Measurements from ENCODE around the gene CDCA4. TPM values are rescaled to one million over a fixed set of nuclear protein-coding genes. Genes with fewer than 3 reads are reported as not detected.

Gene CDCA4
- total RNA-seq, 1 donor from 2014 or later = 47.7 TPM

- H3K27ac Mint-ChIP-seq = no peak overlapping the region
- no peak overlapping the region for H3K4me3 Mint-ChIP-seq (ENCODE audit: low read depth)
- DNase-seq (ENCODE audit: low spot score) = no peak
- peaks cover 61% of the 10 kb centered on the region for H3K36me3 Mint-ChIP-seq (ENCODE audit: low read depth)
- intact Hi-C loops (cut with micrococcal nuclease) = no loop called here
- H3K27me3 Mint-ChIP-seq (ENCODE audit: low read depth) = no peaks in the 10 kb centered on the region
- no peaks in the 10 kb centered on the region for H3K9me3 Mint-ChIP-seq
- peaks cover 43% of the 10 kb centered on the region for H3K4me1 Mint-ChIP-seq (ENCODE audit: low read depth)
Observed at GRCh38 chr14:105014631-105015030, 6.3 kb downstream of the CDCA4 start.

- Mint-ChIP-seq H3K27ac (no peak overlapping the region), H3K36me3 (ENCODE audit: low read depth) (peaks cover 60% of the 10 kb centered on the region), H3K27me3 (ENCODE audit: low read depth) (no peaks in the 10 kb centered on the region), H3K9me3 (no peaks in the 10 kb centered on the region), H3K4me1 (ENCODE audit: low read depth) (peaks cover 37% of the 10 kb centered on the region), H3K4me3 (ENCODE audit: low read depth) (no peak overlapping the region)
- DNase-seq (ENCODE audit: low spot score) = no peak
- intact Hi-C loops (cut with micrococcal nuclease) = no loop called here
Observed at GRCh38 chr14:105014032-105014431, 6.9 kb downstream of the CDCA4 start.

- H3K4me1 Mint-ChIP-seq (ENCODE audit: low read depth) = peaks cover 33% of the 10 kb centered on the region
- H3K36me3 Mint-ChIP-seq (ENCODE audit: low read depth) = peaks cover 55% of the 10 kb centered on the region
- H3K27ac Mint-ChIP-seq = peak overlapping the region; percentile 28
Observed at GRCh38 chr14:105013150-105013785, 7.6 kb downstream of the CDCA4 start.

GRCh38 chr14:105012171-105012985, 8.5 kb downstream of the CDCA4 start:
- Mint-ChIP-seq H3K27me3 (ENCODE audit: low read depth) (no peaks in the 10 kb centered on the region), H3K4me3 (ENCODE audit: low read depth) (no peak overlapping the region), H3K4me1 (ENCODE audit: low read depth) (peaks cover 27% of the 10 kb centered on the region), H3K36me3 (ENCODE audit: low read depth) (peaks cover 52% of the 10 kb centered on the region), H3K9me3 (no peaks in the 10 kb centered on the region), H3K27ac (no peak overlapping the region)
- DNase-seq (ENCODE audit: low spot score) = no peak
- intact Hi-C loops (cut with micrococcal nuclease) = no loop called here

More at GRCh38 chr14:105013150-105013785, 7.6 kb downstream of the CDCA4 start:
- DNase-seq (ENCODE audit: low spot score) = no peak
- intact Hi-C loops (cut with micrococcal nuclease) = no loop called here
- H3K27me3 Mint-ChIP-seq (ENCODE audit: low read depth) = no peaks in the 10 kb centered on the region
- H3K9me3 Mint-ChIP-seq = no peaks in the 10 kb centered on the region
- H3K4me3 Mint-ChIP-seq (ENCODE audit: low read depth) = no peak overlapping the region

- DNase-seq (ENCODE audit: low spot score) = no peak
- Mint-ChIP-seq H3K36me3 (ENCODE audit: low read depth) (peaks cover 53% of the 10 kb centered on the region), H3K9me3 (no peaks in the 10 kb centered on the region), H3K4me3 (ENCODE audit: low read depth) (no peak overlapping the region), H3K27ac (no peak overlapping the region), H3K27me3 (ENCODE audit: low read depth) (no peaks in the 10 kb centered on the region), H3K4me1 (ENCODE audit: low read depth) (peaks cover 22% of the 10 kb centered on the region)
- intact Hi-C loops (cut with micrococcal nuclease) = no loop called here
Observed at GRCh38 chr14:105011312-105011990, 9.4 kb downstream of the CDCA4 start.

GRCh38 chr14:105010891-105011291, 10.0 kb downstream of the CDCA4 start:
- intact Hi-C loops (cut with micrococcal nuclease) = no loop called here
- peaks cover 50% of the 10 kb centered on the region for H3K36me3 Mint-ChIP-seq (ENCODE audit: low read depth)
- no peak overlapping the region for H3K27ac Mint-ChIP-seq
- peaks cover 16% of the 10 kb centered on the region for H3K4me1 Mint-ChIP-seq (ENCODE audit: low read depth)
- no peaks in the 10 kb centered on the region for H3K9me3 Mint-ChIP-seq
- DNase-seq (ENCODE audit: low spot score) = no peak
- no peaks in the 10 kb centered on the region for H3K27me3 Mint-ChIP-seq (ENCODE audit: low read depth)
- no peak overlapping the region for H3K4me3 Mint-ChIP-seq (ENCODE audit: low read depth)

- peaks cover 11% of the 10 kb centered on the region for H3K4me1 Mint-ChIP-seq (ENCODE audit: low read depth)
- H3K27me3 Mint-ChIP-seq (ENCODE audit: low read depth) = no peaks in the 10 kb centered on the region
- H3K9me3 Mint-ChIP-seq = no peaks in the 10 kb centered on the region
- no peak for DNase-seq (ENCODE audit: low spot score)
- H3K36me3 Mint-ChIP-seq (ENCODE audit: low read depth) = peaks cover 45% of the 10 kb centered on the region
- no peak overlapping the region for H3K4me3 Mint-ChIP-seq (ENCODE audit: low read depth)
- no peak overlapping the region for H3K27ac Mint-ChIP-seq
- intact Hi-C loops (cut with micrococcal nuclease) = no loop called here
Observed at GRCh38 chr14:105010106-105010505, 10.8 kb downstream of the CDCA4 start.

GRCh38 chr14:105007593-105008264, 13.2 kb downstream of the CDCA4 start:
- Mint-ChIP-seq H3K27me3 (ENCODE audit: low read depth) (no peaks in the 10 kb centered on the region), H3K27ac (no peak overlapping the region), H3K9me3 (no peaks in the 10 kb centered on the region), H3K36me3 (ENCODE audit: low read depth) (peaks cover 40% of the 10 kb centered on the region), H3K4me3 (ENCODE audit: low read depth) (no peak overlapping the region), H3K4me1 (ENCODE audit: low read depth) (peaks cover 3% of the 10 kb centered on the region)
- no peak for DNase-seq (ENCODE audit: low spot score)
- intact Hi-C loops (cut with micrococcal nuclease) = no loop called here

- no peak for DNase-seq (ENCODE audit: low spot score)
- Mint-ChIP-seq H3K36me3 (ENCODE audit: low read depth) (peaks cover 37% of the 10 kb centered on the region), H3K27me3 (ENCODE audit: low read depth) (no peaks in the 10 kb centered on the region), H3K27ac (no peak overlapping the region), H3K4me1 (ENCODE audit: low read depth) (peaks cover 3% of the 10 kb centered on the region), H3K9me3 (no peaks in the 10 kb centered on the region), H3K4me3 (ENCODE audit: low read depth) (no peak overlapping the region)
- intact Hi-C loops (cut with micrococcal nuclease) = no loop called here
Observed at GRCh38 chr14:105006831-105007592, 13.9 kb downstream of the CDCA4 start.

GRCh38 chr14:105005929-105006830, 14.7 kb downstream of the CDCA4 start:
- no peak for DNase-seq (ENCODE audit: low spot score)
- H3K27ac Mint-ChIP-seq = no peak overlapping the region
- no peak overlapping the region for H3K4me3 Mint-ChIP-seq (ENCODE audit: low read depth)
- H3K9me3 Mint-ChIP-seq = no peaks in the 10 kb centered on the region
- H3K4me1 Mint-ChIP-seq (ENCODE audit: low read depth) = peaks cover 3% of the 10 kb centered on the region
- H3K27me3 Mint-ChIP-seq (ENCODE audit: low read depth) = no peaks in the 10 kb centered on the region
- H3K36me3 Mint-ChIP-seq (ENCODE audit: low read depth) = peaks cover 33% of the 10 kb centered on the region
- intact Hi-C loops (cut with micrococcal nuclease) = no loop called here

GRCh38 chr14:105005329-105005928, 15.5 kb downstream of the CDCA4 start:
- Mint-ChIP-seq H3K4me3 (ENCODE audit: low read depth) (no peak overlapping the region), H3K27me3 (ENCODE audit: low read depth) (no peaks in the 10 kb centered on the region), H3K27ac (no peak overlapping the region), H3K36me3 (ENCODE audit: low read depth) (peaks cover 33% of the 10 kb centered on the region), H3K9me3 (no peaks in the 10 kb centered on the region), H3K4me1 (ENCODE audit: low read depth) (peaks cover 3% of the 10 kb centered on the region)
- intact Hi-C loops (cut with micrococcal nuclease) = no loop called here
- no peak for DNase-seq (ENCODE audit: low spot score)
